Measurements from ENCODE around the gene ERCC3.
"Not testable (repeated sequence)": the region's sequence is repeated elsewhere in the genome, so short reads cannot be mapped to it uniquely, and the experiment has no call there.

ERCC3 gene

GRCh38 chr2:127225186-127225960 lies 68.6 kb downstream of the ERCC3 start:
- no peak for DNase-seq

GRCh38 chr2:127224135-127224534 lies 69.8 kb downstream of the ERCC3 start:
- DNase-seq = not testable (repeated sequence)

GRCh38 chr2:127220768-127221527 lies 73.0 kb downstream of the ERCC3 start:
- DNase-seq = no peak

- peak; percentile 17 for DNase-seq
Measured at GRCh38 chr2:127220102-127220767, 73.7 kb downstream of the ERCC3 start, which contains the start of gene CYP27C1. CYP27C1 (minus strand) TSS chr2:127220299; CDS start chr2:127220270, 29 bp downstream.

DNA sequence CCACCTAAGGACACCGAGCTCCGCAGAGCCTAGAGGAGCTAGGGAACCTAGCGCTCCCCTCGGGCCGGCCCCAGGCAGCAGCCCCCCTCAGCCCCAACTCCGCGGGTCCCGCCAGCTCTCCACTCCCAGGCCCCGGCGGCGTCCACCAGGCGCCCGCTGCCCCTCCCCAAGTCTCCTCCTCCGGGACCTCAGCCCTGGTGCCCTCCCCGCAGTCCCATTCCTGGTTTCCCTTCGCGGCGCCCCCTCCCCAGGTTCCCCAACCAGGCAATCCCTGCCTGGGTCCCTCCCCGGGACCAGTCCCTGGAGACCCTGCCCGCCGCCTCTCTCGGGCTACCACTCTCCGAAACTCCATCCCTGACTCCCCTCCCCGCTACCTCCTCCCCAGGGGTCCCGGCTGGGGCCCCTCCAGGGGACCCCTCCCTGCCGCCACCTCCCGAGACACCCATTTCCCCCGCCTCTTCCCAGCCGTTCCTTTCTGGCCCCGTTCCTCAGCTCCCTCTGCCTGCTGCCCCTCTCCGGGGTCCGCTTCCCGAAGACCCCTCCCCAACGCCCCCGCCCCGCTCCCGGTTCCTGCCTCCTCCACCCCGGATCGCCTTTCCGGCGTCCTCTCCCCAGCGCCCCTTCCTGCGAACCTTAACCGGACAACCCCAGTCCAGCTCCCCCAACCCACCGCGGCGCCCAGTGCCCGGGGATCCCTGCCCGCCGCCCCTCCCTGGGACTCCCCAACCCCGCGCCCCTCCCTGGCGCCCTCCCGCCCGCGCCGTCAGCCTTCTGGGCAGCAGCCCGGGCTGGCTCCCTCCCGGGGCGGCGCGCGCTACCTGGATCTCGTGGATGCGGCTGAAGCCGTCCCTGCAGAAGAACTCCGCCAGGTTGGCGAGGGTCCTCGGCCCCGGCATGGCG lies 74.5 kb downstream of the ERCC3 start:
- DNase-seq = no peak

DNA sequence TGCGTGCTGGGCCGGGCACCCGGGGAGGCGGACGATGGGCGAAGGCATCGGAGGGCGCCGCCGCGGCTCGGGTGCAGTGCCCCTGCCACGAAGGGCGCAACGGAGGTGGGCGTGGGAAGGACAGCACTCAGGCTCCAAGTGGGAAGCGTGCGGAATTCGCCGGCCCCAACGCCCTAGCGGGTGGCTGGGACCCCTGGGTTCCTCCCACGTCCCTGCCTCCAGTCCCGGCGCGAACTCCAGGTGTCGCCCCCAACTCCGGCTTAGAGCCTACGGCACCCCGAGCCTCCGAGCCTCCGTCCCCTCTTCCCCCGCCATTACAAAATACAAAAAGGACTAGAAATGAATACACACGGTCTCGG lies 75.2 kb downstream of the ERCC3 start:
- no peak for DNase-seq

DNA sequence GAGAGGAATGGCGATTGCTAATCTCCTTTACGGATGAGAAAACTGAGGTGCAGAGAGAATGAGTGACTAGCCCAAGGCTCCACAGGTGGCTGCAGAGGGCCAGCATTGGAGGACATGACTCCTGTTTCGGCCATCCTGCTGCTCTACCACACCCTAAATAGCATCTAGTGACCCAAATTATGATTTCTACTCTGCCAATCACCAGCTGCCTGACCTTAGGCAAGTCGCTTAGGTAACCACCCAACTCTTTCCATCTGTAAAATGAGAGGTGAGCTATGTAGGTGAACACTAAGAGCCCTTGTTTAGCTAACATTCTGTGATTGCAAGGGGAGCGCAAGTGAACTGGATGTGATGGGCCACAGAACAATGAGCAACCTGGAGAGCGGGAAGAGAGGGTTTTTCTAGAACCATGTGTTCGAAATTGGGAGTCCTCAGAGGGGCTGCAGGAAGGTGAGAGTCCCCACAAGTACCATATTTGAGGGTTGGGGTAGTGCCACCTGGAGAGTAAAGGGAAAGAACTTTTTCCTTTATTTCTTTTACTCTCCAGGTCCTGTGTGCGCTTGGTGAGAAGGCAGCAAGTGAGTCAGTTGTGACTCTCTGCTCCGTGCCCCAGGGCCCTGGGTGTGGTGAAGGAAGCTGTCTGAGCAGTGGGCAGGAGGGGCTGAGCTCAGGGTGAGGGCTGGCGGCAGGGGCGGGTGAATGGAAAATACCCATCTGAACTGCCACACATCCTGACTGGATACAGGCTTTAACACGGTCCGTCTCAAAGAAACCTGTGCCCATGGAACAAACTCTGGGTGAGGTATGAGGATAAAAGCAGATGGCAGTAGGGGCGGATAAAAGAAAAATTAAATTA lies 76.2 kb downstream of the ERCC3 start:
- no peak for DNase-seq

DNA sequence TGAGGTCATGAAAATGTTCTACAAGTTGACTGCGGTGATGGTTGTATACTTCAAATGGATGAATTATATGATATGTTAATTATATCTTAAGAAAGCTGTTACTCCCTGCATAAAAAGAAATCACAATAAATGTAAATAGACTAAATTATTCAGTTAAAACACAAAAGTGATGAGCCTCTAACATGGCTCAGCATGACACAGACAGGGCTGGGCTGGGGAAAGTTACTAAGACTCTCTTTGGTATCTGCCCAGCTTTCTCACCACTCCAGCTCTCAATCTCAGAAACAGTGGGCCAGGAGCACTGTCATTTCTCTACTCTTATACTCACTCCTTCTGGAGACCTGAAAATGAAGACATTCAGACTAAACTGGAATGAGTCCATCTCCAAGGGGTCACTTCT lies 77.4 kb downstream of the ERCC3 start:
- DNase-seq = no peak

DNA sequence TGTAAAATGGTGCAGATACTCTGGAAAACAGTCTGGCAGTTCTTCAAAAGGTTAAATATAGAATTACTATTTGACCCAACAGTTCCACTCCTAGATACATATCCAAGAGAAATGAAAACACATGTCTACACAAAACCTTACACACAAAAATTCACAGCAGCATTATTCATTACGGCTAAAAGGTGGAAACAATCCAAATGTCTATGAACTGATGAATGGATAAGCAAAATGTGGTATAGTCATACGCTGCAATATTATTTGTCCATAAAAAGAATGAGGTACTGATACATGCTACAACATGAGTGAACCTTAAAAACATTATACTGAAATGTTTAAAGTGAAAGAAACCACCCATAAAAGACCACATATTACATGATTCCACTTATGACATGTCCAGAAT lies 77.8 kb downstream of the ERCC3 start:
- no peak for DNase-seq

DNA sequence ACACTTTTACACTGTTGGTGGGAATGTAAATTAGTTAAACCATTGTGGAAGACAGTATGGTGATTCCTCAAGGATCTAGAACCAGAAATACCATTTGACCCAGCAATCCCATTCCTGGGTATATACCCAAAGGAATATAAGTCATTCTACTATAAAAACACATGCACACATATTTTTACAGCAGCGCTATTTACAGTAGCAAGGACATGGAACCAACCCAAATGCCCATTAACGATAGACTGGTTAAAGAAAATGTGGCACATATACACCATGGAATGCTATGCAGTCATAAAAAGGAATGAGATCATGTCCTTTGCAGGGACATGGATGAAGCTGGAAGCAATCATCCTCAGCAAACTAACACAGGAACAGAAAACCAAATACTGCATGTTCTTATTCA lies 79.7 kb downstream of the ERCC3 start:
- DNase-seq = not testable (repeated sequence)

GRCh38 chr2:127208313-127208712 lies 85.6 kb downstream of the ERCC3 start:
- peak; percentile 89 for DNase-seq
